IMR-90 (cell line): ENCODE data around the gene MRPL33. TPM values are rescaled to one million over a fixed set of nuclear protein-coding genes. Genes with fewer than 3 reads are reported as not detected.

ENCODE experiments used
- ATAC-seq: fragments of 200-7000 bp; cut with Tn5 transposase; 2 replicates; pipeline ENCODE4 v1.9.1; 2020; ENCODE audit warnings: low read depth, mild to moderate bottlenecking, moderate library complexity
- BruUV-seq: library from RNA; stranded (reverse); fragments of 400-500 nt; replicated peaks from 2 replicates; lab custom pipeline; 2021; lab: Mats Ljungman, UMichigan
- CTCF ChIA-PET: fragments of 300-600 bp; formaldehyde crosslinking; extraction: SDS; loops from one replicate; lab custom pipeline; 2021; ENCODE audit warnings: antibody characterized with exemption; lab: Yijun Ruan, JAX
- POLR2A ChIA-PET: fragments of 300-600 bp; sonication (Branson Sonifier 250); formaldehyde crosslinking; loops from one replicate; lab custom pipeline; 2022; ENCODE audit warnings: antibody characterized with exemption; ENCODE audit not compliant: unreplicated experiment; lab: Charles Lee
- DNase-seq: peaks from one replicate; pipeline ENCODE4 v3.0.0; 2013
- H2AFZ ChIP-seq: replicated peaks from 2 replicates; pipeline ENCODE3; 2013; ENCODE audit warnings: low read length, mild to moderate bottlenecking; ENCODE audit not compliant: poor library complexity
- H2AK5ac ChIP-seq: 2 replicates; pipeline ENCODE4 v1.6.1; 2013; ENCODE audit warnings: low read depth, low read length, inconsistent platforms
- H2AK9ac ChIP-seq: replicated peaks from 2 replicates; pipeline ENCODE3; 2013; ENCODE audit warnings: mild to moderate bottlenecking, low read depth, low read length, moderate library complexity; ENCODE audit not compliant: poor library complexity
- H2BK120ac ChIP-seq: 2 replicates; pipeline ENCODE4 v1.6.1; 2013; ENCODE audit warnings: low read depth, low read length, inconsistent platforms
- H2BK15ac ChIP-seq: 3 replicates; pipeline ENCODE4 v1.6.1; 2013; ENCODE audit warnings: low read depth, low read length, inconsistent platforms
- H2BK20ac ChIP-seq: 2 replicates; pipeline ENCODE4 v1.6.1; 2013; ENCODE audit warnings: low read depth, mild to moderate bottlenecking, inconsistent platforms, low read length, moderate library complexity
- H2BK5ac ChIP-seq: 2 replicates; pipeline ENCODE4 v1.6.1; 2013; ENCODE audit warnings: mild to moderate bottlenecking, low read depth, low read length, inconsistent platforms; ENCODE audit not compliant: poor library complexity, severe bottlenecking
- H3K14ac ChIP-seq: replicated peaks from 2 replicates; pipeline ENCODE4 v1.6.1; 2013; ENCODE audit warnings: low read depth, low read length, inconsistent platforms
- H3K18ac ChIP-seq: 2 replicates; pipeline ENCODE4 v1.6.1; 2013; ENCODE audit warnings: low read depth, low read length, control low read depth
- H3K23ac ChIP-seq: 2 replicates; pipeline ENCODE4 v1.6.1; 2013; ENCODE audit warnings: low read depth, low read length, inconsistent platforms
- H3K27ac ChIP-seq: 2 replicates; pipeline ENCODE4 v1.5.1; 2013; ENCODE audit warnings: mild to moderate bottlenecking, control low read depth, low read length; ENCODE audit not compliant: insufficient read depth
- H3K27me3 ChIP-seq: 2 replicates; pipeline ENCODE4 v1.6.1; 2013; ENCODE audit warnings: low read length; ENCODE audit not compliant: control insufficient read depth, insufficient read depth
- H3K36me3 ChIP-seq: 2 replicates; pipeline ENCODE4 v1.6.1; 2013; ENCODE audit warnings: low read length, mixed read lengths; ENCODE audit not compliant: control insufficient read depth, insufficient read depth
- H3K4ac ChIP-seq: 2 replicates; pipeline ENCODE4 v1.6.1; 2013; ENCODE audit warnings: low read depth, low read length, inconsistent platforms
- H3K4me1 ChIP-seq: 2 replicates; pipeline ENCODE4 v1.6.1; 2013; ENCODE audit warnings: low read length, mixed read lengths; ENCODE audit not compliant: control insufficient read depth, insufficient read depth
- H3K4me2 ChIP-seq: 2 replicates; pipeline ENCODE4 v1.6.1; 2013; ENCODE audit warnings: low read depth, mild to moderate bottlenecking, control low read depth, low read length, moderate library complexity
- H3K4me3 ChIP-seq: 2 replicates; pipeline ENCODE4 v1.5.1; 2013; ENCODE audit warnings: low read depth, mild to moderate bottlenecking, control low read depth, low read length, moderate library complexity; ENCODE audit not compliant: insufficient read depth
- H3K56ac ChIP-seq: 2 replicates; pipeline ENCODE4 v1.6.1; 2013; ENCODE audit warnings: low read length, inconsistent platforms; ENCODE audit not compliant: insufficient read depth; ENCODE audit errors: extremely low read depth
- H3K79me1 ChIP-seq, 2 experiments: 2 replicates each; pipeline ENCODE4 v1.6.1; 2013; ENCODE audit warnings: low read length in 2 of 2, inconsistent platforms in 1 of 2, low read depth in 1 of 2
- H3K9ac ChIP-seq: 2 replicates; pipeline ENCODE4 v1.6.1; 2013; ENCODE audit warnings: low read depth, low read length, control low read depth
- H3K9me1 ChIP-seq: 2 replicates; pipeline ENCODE4 v1.6.1; 2013; ENCODE audit warnings: low read length, inconsistent platforms; ENCODE audit not compliant: insufficient read depth
- H3K9me3 ChIP-seq: 2 replicates; pipeline ENCODE4 v1.6.1; 2013; ENCODE audit warnings: low read length; ENCODE audit not compliant: control insufficient read depth, insufficient read depth
- H4K20me1 ChIP-seq: 2 replicates; pipeline ENCODE4 v1.6.1; 2013; ENCODE audit warnings: low read length, inconsistent platforms; ENCODE audit not compliant: insufficient read depth
- H4K5ac ChIP-seq: 2 replicates; pipeline ENCODE4 v1.6.1; 2013; ENCODE audit warnings: mild to moderate bottlenecking, low read depth, low read length, control low read depth
- H4K8ac ChIP-seq, 2 experiments: 2 replicates each; pipeline ENCODE4 v1.6.1; 2013; ENCODE audit warnings: low read depth in 2 of 2, low read length in 2 of 2, control low read depth in 1 of 2, inconsistent platforms in 1 of 2
- H4K91ac ChIP-seq: 2 replicates; pipeline ENCODE4 v1.6.1; 2013; ENCODE audit warnings: low read depth, low read length, inconsistent platforms; ENCODE audit not compliant: insufficient read depth
- ELK1 ChIP-seq: fragments of 150-350 bp; IDR thresholded peaks from 2 replicates; pipeline ENCODE4 v1.6.1; 2016; ENCODE audit warnings: low read depth, mild to moderate bottlenecking, low read length, moderate library complexity, borderline replicate concordance
- FOS ChIP-seq: fragments of 150-350 bp; IDR thresholded peaks from 2 replicates; pipeline ENCODE4 v1.6.1; 2016; ENCODE audit warnings: low read depth, low read length
- MAFK ChIP-seq: IDR thresholded peaks from 2 replicates; pipeline ENCODE4 v1.6.1; 2012; ENCODE audit warnings: low read depth, low read length, improper control_type of control experiment
- NFE2L2 ChIP-seq: fragments of 150-350 bp; IDR thresholded peaks from 2 replicates; pipeline ENCODE4 v1.6.1; 2016; ENCODE audit warnings: low read depth, mild to moderate bottlenecking, low read length
- RAD21 ChIP-seq: IDR thresholded peaks from 2 replicates; pipeline ENCODE4 v1.6.1; 2012; ENCODE audit warnings: low read length, improper control_type of control experiment
- RCOR1 ChIP-seq: IDR thresholded peaks from 2 replicates; pipeline ENCODE4 v1.6.1; 2012; ENCODE audit warnings: mild to moderate bottlenecking, low read length, improper control_type of control experiment; ENCODE audit not compliant: insufficient replicate concordance
- SMC3 ChIP-seq: fragments of 150-350 bp; IDR thresholded peaks from 2 replicates; pipeline ENCODE4 v1.6.1; 2016; ENCODE audit warnings: low read depth, mild to moderate bottlenecking, antibody characterized with exemption, low read length, moderate library complexity
- WGBS, 2 experiments: methylation state at CpG; one replicate each; pipeline versions ENCODE4 v1.1.5 to v1.1.7; 2013; ENCODE audit warnings: missing lambda C conversion rate in 2 of 2; ENCODE audit not compliant: insufficient read length in 1 of 2; ENCODE audit errors: extremely low coverage in 2 of 2; 5-methylcytosine and 5-hydroxymethylcytosine counted together
- dilution Hi-C: fragments of 300-500 bp; cut with HindIII; formaldehyde crosslinking; loops from one replicate; pipeline ENCODE4 v1.14.3; 2018; ENCODE audit warnings: low sequenced_read_pairs; ENCODE audit not compliant: unreplicated experiment
- in situ Hi-C: fragments of 300-500 bp; cut with MboI; formaldehyde crosslinking; loops from 3 replicates; pipeline ENCODE4 v1.14.3; 2019; ENCODE audit warnings: low sequenced_read_pairs, inconsistent platforms, mixed read lengths
- intact Hi-C: fragments of 100-400 bp; cut with micrococcal nuclease; formaldehyde crosslinking; loops from 2 replicates; pipeline ENCODE4 v1.10.0; 2022
- polyA plus RNA-seq, 3 experiments: library from polyadenylated mRNA; depleted of rRNA; stranded (reverse); fragments of >200 nt; gene quantifications; 2 replicates each; pipeline ENCODE4 v1.2.3, GENCODE V29; 2012; ENCODE audit warnings: low replicate concordance in 1 of 3
- total RNA-seq: library from RNA; depleted of rRNA; stranded (reverse); fragments of >200 nt; gene quantifications from 2 replicates; pipeline ENCODE4 v1.2.3, GENCODE V29; 2012

MRPL33 gene
- total and polyA plus RNA-seq, 2 of the 4 experiments (the other 2 are of a cell fraction), result 13.3 to 101 TPM

- Histone ChIP-seq H2AK5ac (no peak overlapping the region), H4K91ac (no peak overlapping the region), H2AFZ (no peak overlapping the region), H2BK15ac (no peak overlapping the region), H2AK9ac (no peak overlapping the region), H3K23ac (no peak overlapping the region), H4K8ac (no peak overlapping the region), H3K27ac (no peak overlapping the region), H2BK20ac (no peak overlapping the region), H3K9me3 (no peaks in the 10 kb centered on the region), H3K9ac (no peak overlapping the region), H4K5ac (no peak overlapping the region), H3K4me1 (peaks cover 9% of the 10 kb centered on the region), H2BK5ac (no peak overlapping the region), H3K9me1 (peaks cover 4% of the 10 kb centered on the region), H3K18ac (no peak overlapping the region), H3K4ac (no peak overlapping the region), H2BK120ac (no peak overlapping the region), H3K56ac (no peak overlapping the region), H3K27me3 (no peaks in the 10 kb centered on the region), H3K36me3 (no peaks in the 10 kb centered on the region), H3K4me3 (no peak overlapping the region), H3K14ac (no peak overlapping the region), H4K20me1 (no peaks in the 10 kb centered on the region), H3K4me2 (no peak overlapping the region), H3K79me1 (no peaks in the 10 kb centered on the region)
- 88% methylated on average over 2 of the region's 4 CpGs; no CpG with 5 or more reads in 1 of the 2 experiments for WGBS, 2 experiments
- intact Hi-C loops, result no loop called here
- ChIA-PET POLR2A (interaction anchor here (0.6 kb wide), 1 partner anchor 163 kb away, joined by 5 read pairs; no protein-coding TSS in a partner anchor), CTCF (no interaction called here)
- DNase-seq (no peak), ATAC-seq (no peak)
- TF ChIP-seq FOS, result no peak
- no peak for TF ChIP-seq SMC3
- TF ChIP-seq NFE2L2, result no peak
- TF ChIP-seq RAD21, result no peak
- no peak for TF ChIP-seq MAFK
- TF ChIP-seq ELK1, result no peak
- TF ChIP-seq RCOR1, result no peak
- in situ Hi-C loops, result no loop called here
- dilution Hi-C loops, result no loop called here
- BruUV-seq, result no TSS peak
Observed at GRCh38 chr2:27730980-27731691, 40.4 kb upstream of the MRPL33 start.
